Neural progenitor cell (in vitro differentiated cells): ENCODE results near the gene IL4I1. TPM values are rescaled to one million over a fixed set of nuclear protein-coding genes. Genes with fewer than 3 reads are reported as not detected.
A peak's percentile ranks its signal among the peaks of the same experiment; 100 is the strongest.

ENCODE experiments used
- DNase-seq: peaks from one replicate; pipeline ENCODE4 v3.0.0-alpha.2; 2016; ENCODE audit warnings: low spot score
- H2AFZ ChIP-seq: fragments of 200-600 bp; sonication (generic); replicated peaks from 2 replicates; pipeline ENCODE4 v1.6.1; 2016; ENCODE audit warnings: antibody characterized with exemption
- H3F3A ChIP-seq: fragments of 200-600 bp; sonication (generic); 2 replicates; pipeline ENCODE4 v1.6.1; 2016; ENCODE audit warnings: antibody characterized with exemption, low read depth
- H3K27ac ChIP-seq: fragments of 200-600 bp; sonication (generic); 2 replicates; pipeline ENCODE4 v1.5.1; 2016; ENCODE audit warnings: mild to moderate bottlenecking
- H3K27me3 ChIP-seq: fragments of 200-600 bp; sonication (generic); 2 replicates; pipeline ENCODE4 v1.6.1; 2016; ENCODE audit warnings: mild to moderate bottlenecking, moderate library complexity
- H3K36me3 ChIP-seq: fragments of 200-600 bp; sonication (generic); 2 replicates; pipeline ENCODE4 v1.5.1; 2016
- H3K4me1 ChIP-seq: fragments of 200-600 bp; sonication (generic); 2 replicates; pipeline ENCODE4 v1.6.1; 2016; ENCODE audit warnings: mixed run types
- H3K4me2 ChIP-seq: fragments of 200-600 bp; sonication (generic); 2 replicates; pipeline ENCODE4 v1.6.1; 2016
- H3K4me3 ChIP-seq: fragments of 200-600 bp; sonication (generic); 2 replicates; pipeline ENCODE4 v1.5.1; 2016
- H3K79me2 ChIP-seq: fragments of 200-600 bp; sonication (generic); 2 replicates; pipeline ENCODE4 v1.6.1; 2016; ENCODE audit warnings: low read depth
- H3K9ac ChIP-seq: fragments of 200-600 bp; sonication (generic); 2 replicates; pipeline ENCODE4 v1.6.1; 2016
- H3K9me3 ChIP-seq: fragments of 200-600 bp; sonication (generic); 2 replicates; pipeline ENCODE4 v1.5.1; 2016; ENCODE audit warnings: low read depth
- H4K20me1 ChIP-seq: fragments of 200-600 bp; sonication (generic); 2 replicates; pipeline ENCODE4 v1.6.1; 2016; ENCODE audit warnings: low read depth
- H3K27ac Mint-ChIP-seq: 3 replicates; pipeline ENCODE4 v1.8.0; 2021; ENCODE audit warnings: mixed read lengths
- H3K27me3 Mint-ChIP-seq: 2 replicates; pipeline ENCODE4 v1.8.0; 2022; ENCODE audit warnings: low read depth, mild to moderate bottlenecking, inconsistent platforms, moderate library complexity, mixed read lengths; ENCODE audit not compliant: insufficient read depth
- H3K36me3 Mint-ChIP-seq: 3 replicates; pipeline ENCODE4 v1.8.0; 2021; ENCODE audit warnings: mixed read lengths
- H3K4me1 Mint-ChIP-seq: 3 replicates; pipeline ENCODE4 v1.8.0; 2021; ENCODE audit warnings: mixed read lengths
- H3K4me3 Mint-ChIP-seq: 3 replicates; pipeline ENCODE4 v1.8.0; 2021; ENCODE audit warnings: mild to moderate bottlenecking, moderate library complexity, mixed read lengths
- H3K9me3 Mint-ChIP-seq: 3 replicates; pipeline ENCODE4 v1.8.0; 2020; ENCODE audit warnings: mixed read lengths
- CTCF ChIP-seq: fragments of 200-600 bp; sonication (generic); IDR thresholded peaks from 2 replicates; pipeline ENCODE4 v1.5.1; 2017; ENCODE audit warnings: antibody characterized with exemption, mild to moderate bottlenecking
- EZH2 ChIP-seq: fragments of 200-600 bp; sonication (generic); IDR thresholded peaks from 2 replicates; pipeline ENCODE4 v1.6.1; 2017; ENCODE audit warnings: antibody characterized with exemption, mild to moderate bottlenecking, moderate library complexity
- EZH2phosphoT487 ChIP-seq: fragments of 200-600 bp; sonication (generic); IDR thresholded peaks from 2 replicates; pipeline ENCODE4 v1.6.1; 2017; ENCODE audit warnings: antibody characterized with exemption
- total RNA-seq: library from RNA; depleted of rRNA; stranded (reverse); fragments of >200 nt; gene quantifications from 2 replicates; pipeline ENCODE4 v1.2.3, GENCODE V29; 2015; ENCODE audit warnings: low replicate concordance

IL4I1 gene
- total RNA-seq, 1 donor from 2014 or later: not detected

DNA sequence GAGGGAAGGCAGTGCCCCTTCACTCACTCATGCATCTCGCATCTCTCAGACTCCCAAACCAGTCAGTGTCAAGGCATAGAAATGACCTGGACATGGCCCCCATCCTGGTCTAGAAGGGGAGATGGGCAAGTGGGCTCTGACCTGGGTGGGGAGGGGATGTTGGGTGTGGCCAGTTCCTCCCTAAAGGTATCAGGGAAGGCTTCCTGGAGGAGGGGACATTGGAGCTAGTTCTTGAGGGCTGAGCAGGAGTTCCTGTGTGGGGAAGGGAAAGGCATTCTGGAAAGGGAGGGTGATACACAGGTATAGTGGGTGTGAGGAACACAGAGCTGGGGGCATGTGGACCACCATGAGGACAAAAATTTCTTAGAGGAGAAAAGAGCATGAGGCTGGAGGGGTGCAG lies 4.0 kb downstream of the IL4I1 start:
- DNase-seq: no peak
- no peak for TF ChIP-seq EZH2
- no peak for TF ChIP-seq EZH2phosphoT487
- TF ChIP-seq CTCF: no peak
- Mint-ChIP-seq H3K9me3 (no peaks in the 10 kb centered on the region), H3K36me3 (no peaks in the 10 kb centered on the region), H3K27me3 (peaks cover 25% of the 10 kb centered on the region), H3K27ac (no peak overlapping the region), H3K4me1 (peaks cover 17% of the 10 kb centered on the region), H3K4me3 (peak overlapping the region; percentile 30)
- Histone ChIP-seq H3K9me3 (no peaks in the 10 kb centered on the region), H4K20me1 (no peaks in the 10 kb centered on the region), H3K4me3 (no peak overlapping the region), H3F3A (peaks cover 23% of the 10 kb centered on the region), H3K9ac (no peak overlapping the region), H3K4me1 (no peaks in the 10 kb centered on the region), H2AFZ (no peak overlapping the region), H3K27ac (no peak overlapping the region), H3K79me2 (no peaks in the 10 kb centered on the region), H3K4me2 (no peak overlapping the region), H3K36me3 (no peaks in the 10 kb centered on the region), H3K27me3 (peaks cover 24% of the 10 kb centered on the region)

GRCh38 chr19:49891393-49891792 lies 5.3 kb downstream of the IL4I1 start:
- H3K27me3 Mint-ChIP-seq: peaks cover 19% of the 10 kb centered on the region
- peak overlapping the region; percentile 30 for H3K4me3 Mint-ChIP-seq
- H3K4me3 ChIP-seq: no peak overlapping the region
- DNase-seq: no peak
- no peaks in the 10 kb centered on the region for H3K36me3 ChIP-seq
- no peak overlapping the region for H3K27ac ChIP-seq
- no peaks in the 10 kb centered on the region for H3K9me3 Mint-ChIP-seq
- H3K27ac Mint-ChIP-seq: peak overlapping the region; percentile 42
- H3F3A ChIP-seq: peaks cover 23% of the 10 kb centered on the region
- TF ChIP-seq CTCF (no peak), EZH2 (no peak)
- H3K9me3 ChIP-seq: no peaks in the 10 kb centered on the region
- no peak overlapping the region for H3K9ac ChIP-seq
- peaks cover 24% of the 10 kb centered on the region for H3K27me3 ChIP-seq
- no peak overlapping the region for H2AFZ ChIP-seq
- H3K4me1 ChIP-seq: no peaks in the 10 kb centered on the region
- H3K4me2 ChIP-seq: no peak overlapping the region
- no peaks in the 10 kb centered on the region for H3K79me2 ChIP-seq
- peaks cover 2% of the 10 kb centered on the region for H3K36me3 Mint-ChIP-seq
- H4K20me1 ChIP-seq: no peaks in the 10 kb centered on the region
- peaks cover 7% of the 10 kb centered on the region for H3K4me1 Mint-ChIP-seq

DNA sequence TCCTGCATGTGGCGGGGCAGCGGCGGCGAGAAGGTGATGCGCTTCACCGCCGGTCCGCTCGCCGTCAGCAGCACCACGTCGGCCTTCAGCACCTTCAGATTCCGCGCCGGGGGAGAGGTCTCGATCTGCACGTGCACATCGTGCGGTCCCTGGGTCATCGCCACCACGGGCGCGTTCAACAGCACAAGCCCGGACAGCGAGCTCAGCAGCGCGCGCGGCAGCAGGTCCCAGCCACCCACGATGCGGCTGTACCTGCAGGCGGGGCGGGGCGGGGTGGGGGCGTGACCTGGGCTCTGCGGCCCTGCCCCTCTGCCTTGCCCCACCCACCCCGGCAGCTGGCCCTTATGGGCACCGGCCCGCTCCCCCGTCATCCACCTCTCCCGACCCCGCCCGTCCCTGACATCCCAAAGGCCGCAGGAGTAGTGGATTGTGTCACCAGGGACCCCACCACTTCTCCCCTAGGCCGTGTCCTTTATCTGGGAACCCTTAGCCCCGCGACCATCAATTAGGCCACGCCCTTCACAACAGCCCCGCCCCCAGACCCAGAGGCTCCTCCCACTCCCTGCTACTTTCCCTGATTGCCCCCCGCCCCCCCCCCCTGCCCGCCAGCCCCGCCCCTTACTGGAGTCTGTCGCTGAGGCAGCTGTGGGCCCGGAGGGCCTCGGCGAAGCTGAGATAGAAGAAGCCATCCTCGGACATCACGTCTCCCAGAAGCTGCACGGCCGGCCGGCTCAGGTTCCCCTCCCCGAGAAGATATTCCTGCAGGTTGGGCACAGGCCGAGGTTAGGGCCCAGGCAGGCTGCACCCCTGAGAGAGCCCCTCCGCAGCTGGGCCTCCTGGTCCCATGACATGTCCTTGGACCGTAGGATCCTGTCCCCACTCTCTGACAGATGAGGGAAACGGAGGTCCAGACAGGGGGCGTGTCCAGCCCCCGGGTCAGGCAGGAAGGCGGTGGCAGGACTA lies 6.1 kb downstream of the IL4I1 start:
- Histone ChIP-seq H3F3A (peaks cover 23% of the 10 kb centered on the region), H3K4me1 (no peaks in the 10 kb centered on the region), H3K4me3 (peak overlapping the region; percentile 30), H3K9ac (no peak overlapping the region), H4K20me1 (no peaks in the 10 kb centered on the region), H3K27ac (no peak overlapping the region), H3K79me2 (no peaks in the 10 kb centered on the region), H2AFZ (peak overlapping the region; percentile 42), H3K4me2 (peak overlapping the region; percentile 48), H3K36me3 (no peaks in the 10 kb centered on the region), H3K27me3 (peaks cover 24% of the 10 kb centered on the region), H3K9me3 (no peaks in the 10 kb centered on the region)
- TF ChIP-seq EZH2phosphoT487 (no peak), EZH2 (peak; percentile 22), CTCF (peak; percentile 3)
- H3K4me3 Mint-ChIP-seq: peak overlapping the region; percentile 82
- no peaks in the 10 kb centered on the region for H3K9me3 Mint-ChIP-seq
- peak; percentile 82 for DNase-seq
- H3K27me3 Mint-ChIP-seq: peaks cover 17% of the 10 kb centered on the region
- peaks cover 2% of the 10 kb centered on the region for H3K36me3 Mint-ChIP-seq
- H3K4me1 Mint-ChIP-seq: peaks cover 4% of the 10 kb centered on the region
- H3K27ac Mint-ChIP-seq: no peak overlapping the region
